K562 (cell line): ENCODE data around the gene MIXL1. TPM values are rescaled to one million over a fixed set of nuclear protein-coding genes. Genes with fewer than 3 reads are reported as not detected.

Experiments used
- BMI1 ChIP-seq: fragments of 150-350 bp; IDR thresholded peaks from 2 replicates; pipeline ENCODE4 v1.6.1; 2014; ENCODE audit warnings: low read length
- CC2D1A ChIP-seq: fragments of 450-650 bp; IDR thresholded peaks from 2 replicates; pipeline ENCODE4 v1.6.1; 2017; ENCODE audit warnings: mild to moderate bottlenecking
- CEBPG ChIP-seq, 3 experiments: fragments of 200-800 bp in 1 of 3; sonication (Bioruptor generic) in 1 of 3; sonication (generic) in 1 of 3; formaldehyde crosslinking in 1 of 3; IDR thresholded peaks in 2 of 3; conservative IDR thresholded peaks in 1 of 3; 2 replicates each; pipeline versions ENCODE4 v1.6.1 to v1.8.0; 2016 to 2022; ENCODE audit warnings: missing compliant biosample characterization in 2 of 3, missing genetic modification characterization in 2 of 3, mild to moderate bottlenecking in 1 of 3, missing genetic modification reagents in 1 of 3
- KLF16 ChIP-seq: IDR thresholded peaks from 2 replicates; pipeline ENCODE4 v1.6.1; 2016; ENCODE audit warnings: antibody characterized with exemption
- LARP7 ChIP-seq: fragments of 450-650 bp; IDR thresholded peaks from 2 replicates; pipeline ENCODE4 v1.6.1; 2016
- MAFG ChIP-seq: fragments of 450-650 bp; conservative IDR thresholded peaks from 2 replicates; pipeline ENCODE4 v1.6.1; 2016; ENCODE audit warnings: missing genetic modification characterization, missing compliant biosample characterization
- NR2F6 ChIP-seq: fragments of 450-650 bp; formaldehyde crosslinking; IDR thresholded peaks from 2 replicates; pipeline ENCODE4 v1.4.0; 2020; ENCODE audit warnings: mild to moderate bottlenecking
- POLR2H ChIP-seq: IDR thresholded peaks from 2 replicates; pipeline ENCODE4 v1.6.1; 2016; ENCODE audit warnings: missing genetic modification characterization, low read depth, mild to moderate bottlenecking, control low read depth, missing compliant biosample characterization, moderate library complexity
- RB1 ChIP-seq: fragments of 450-650 bp; IDR thresholded peaks from 2 replicates; pipeline ENCODE4 v1.6.1; 2017; ENCODE audit warnings: low read depth, mild to moderate bottlenecking
- RBBP5 ChIP-seq: fragments of 200-600 bp; sonication (generic); IDR thresholded peaks from 2 replicates; pipeline ENCODE4 v1.6.1; 2012; ENCODE audit warnings: borderline replicate concordance, mild to moderate bottlenecking, low read length, control low read depth, inconsistent platforms; ENCODE audit not compliant: insufficient read depth, poor library complexity, severe bottlenecking
- RFX1 ChIP-seq: fragments of 450-650 bp; IDR thresholded peaks from 2 replicates; pipeline ENCODE4 v1.6.1; 2016; ENCODE audit warnings: mild to moderate bottlenecking, moderate library complexity
- SMARCC2 ChIP-seq: fragments of 450-650 bp; IDR thresholded peaks from 2 replicates; pipeline ENCODE4 v1.6.1; 2017; ENCODE audit warnings: antibody characterized with exemption, moderate library complexity, mild to moderate bottlenecking, low read depth
- SP2 ChIP-seq: IDR thresholded peaks from 2 replicates; pipeline ENCODE4 v1.6.1; 2011; ENCODE audit warnings: mild to moderate bottlenecking, low read depth, low read length, moderate library complexity; ENCODE audit not compliant: poor library complexity, severe bottlenecking; ENCODE audit errors: extremely low read depth
- TFAM ChIP-seq: fragments of 250-450 bp; sonication (Bioruptor Pico); conservative IDR thresholded peaks from 2 replicates; pipeline ENCODE4 v1.5.0; 2021; ENCODE audit warnings: mild to moderate bottlenecking, moderate library complexity
- TRIM24 ChIP-seq, 2 experiments: fragments of 450-650 bp; IDR thresholded peaks; 2 replicates each; pipeline ENCODE4 v1.6.1; 2016
- U2AF1 ChIP-seq: fragments of 200-400 bp; formaldehyde crosslinking; optimal IDR thresholded peaks from 2 replicates; pipeline ENCODE3; 2017; ENCODE audit warnings: mild to moderate bottlenecking, low read depth, low read length, moderate library complexity
- XRCC3 ChIP-seq: fragments of 450-650 bp; IDR thresholded peaks from 2 replicates; pipeline ENCODE4 v1.6.1; 2017; ENCODE audit warnings: mild to moderate bottlenecking, moderate library complexity
- ZC3H4 ChIP-seq: sonication (generic); formaldehyde crosslinking; IDR thresholded peaks from 2 replicates; pipeline ENCODE4 v1.9.0; 2021; ENCODE audit warnings: missing genetic modification reagents, borderline replicate concordance
- ZEB2 ChIP-seq: fragments of 450-650 bp; IDR thresholded peaks from 2 replicates; pipeline ENCODE4 v1.6.1; 2016
- ZNF212 ChIP-seq: fragments of 450-650 bp; formaldehyde crosslinking; IDR thresholded peaks from 2 replicates; pipeline ENCODE4 v1.4.0; 2020; ENCODE audit warnings: mild to moderate bottlenecking
- ZNF696 ChIP-seq: fragments of 250-450 bp; sonication (Bioruptor Pico); conservative IDR thresholded peaks from 2 replicates; pipeline ENCODE4 v1.4.0; 2020; ENCODE audit warnings: mild to moderate bottlenecking, moderate library complexity
- polyA plus RNA-seq, 8 experiments: library from polyadenylated mRNA; depleted of rRNA in 4 of 8; stranded (reverse) in 5 of 8; unstranded in 3 of 8; fragments of >200 nt; fragmentation: Nextera tagmentation in 2 of 8; fragmentation: Illumina TruSeq in 1 of 8; extraction: Ambion mirVana in 2 of 8; extraction: Trizol in 1 of 8; gene quantifications; 2 replicates each; pipeline versions ENCODE4 v1.2.1 to v1.2.3, GENCODE V29; 2011 to 2014; ENCODE audit warnings: inconsistent platforms in 1 of 8, missing spikeins in 1 of 8
- total RNA-seq, 7 experiments: library from RNA; depleted of rRNA in 6 of 7; stranded (reverse); fragments of >200 nt in 6 of 7; fragmentation: Illumina TruSeq in 2 of 7; extraction: Trizol in 2 of 7; gene quantifications; 2 replicates each; pipeline versions ENCODE4 v1.2.1 to v1.2.3, GENCODE V29; 2011 to 2021; ENCODE audit warnings: low replicate concordance in 1 of 7
- TF ChIP-seq, protein P1 (sequence below), 2 experiments: fragments of 450-650 bp in 1 of 2; sonication (generic) in 1 of 2; formaldehyde crosslinking in 1 of 2; IDR thresholded peaks in 1 of 2; conservative IDR thresholded peaks in 1 of 2; 2 replicates each; pipeline versions ENCODE4 v1.6.1 to v1.8.1; 2016 to 2023; ENCODE audit warnings: mild to moderate bottlenecking in 2 of 2, moderate library complexity in 2 of 2, inconsistent platforms in 1 of 2, missing genetic modification reagents in 1 of 2
- TF ChIP-seq, protein P2 (sequence below), 3 experiments: fragments of 200-800 bp in 1 of 3; sonication (Bioruptor generic) in 1 of 3; sonication (generic) in 1 of 3; formaldehyde crosslinking in 1 of 3; IDR thresholded peaks; 2 replicates each; pipeline versions ENCODE4 v1.6.1 to v1.8.0; 2016 to 2022; ENCODE audit warnings: mild to moderate bottlenecking in 2 of 3, missing compliant biosample characterization in 2 of 3, missing genetic modification characterization in 2 of 3, missing genetic modification reagents in 1 of 3
- TF ChIP-seq, protein P3 (sequence below): sonication (generic); formaldehyde crosslinking; IDR thresholded peaks from 2 replicates; pipeline ENCODE4 v1.8.1; 2023; ENCODE audit warnings: mild to moderate bottlenecking, missing genetic modification reagents

The MIXL1 gene
- total and polyA plus RNA-seq, 9 of the 15 experiments (the other 6 are each of a cell fraction or from before 2014, with no cell fraction given) = not detected

DNA sequence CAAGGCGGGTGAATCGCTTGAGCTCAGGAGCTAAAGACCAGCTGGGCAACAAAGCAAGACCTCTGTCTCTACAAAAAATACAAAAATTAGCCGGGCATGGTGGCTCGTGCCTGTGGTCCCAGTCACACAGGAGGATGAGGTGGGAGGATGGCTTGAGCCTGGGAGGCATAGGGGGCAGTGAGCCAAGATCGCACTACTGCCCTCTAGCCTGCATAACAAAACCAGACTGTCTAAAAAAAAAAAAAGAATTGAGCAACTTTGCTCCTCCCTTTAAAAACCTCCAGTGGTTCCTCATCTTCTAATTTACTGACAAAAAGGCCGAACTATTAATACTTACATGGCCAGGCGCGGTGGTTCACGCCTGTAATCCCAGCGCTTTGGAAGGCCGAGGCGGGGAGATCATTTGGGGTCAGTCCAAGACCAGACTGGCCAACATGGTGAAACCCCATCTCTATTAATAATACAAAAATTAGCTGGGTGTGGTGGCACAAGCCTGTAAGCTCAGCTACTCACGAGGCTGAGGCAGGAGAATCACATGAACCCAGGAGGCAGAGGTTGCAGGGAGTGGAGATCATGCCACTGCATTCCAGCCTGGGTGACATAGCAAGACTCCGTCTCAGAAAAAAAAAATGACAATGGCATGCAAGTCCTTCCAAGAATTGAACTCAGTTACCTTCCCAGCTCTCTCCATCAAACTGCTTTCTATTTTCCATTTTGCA is 41.3 kb upstream of the MIXL1 start (continued):
- no peak for TF ChIP-seq SMARCC2
- TF ChIP-seq, protein P1, sequence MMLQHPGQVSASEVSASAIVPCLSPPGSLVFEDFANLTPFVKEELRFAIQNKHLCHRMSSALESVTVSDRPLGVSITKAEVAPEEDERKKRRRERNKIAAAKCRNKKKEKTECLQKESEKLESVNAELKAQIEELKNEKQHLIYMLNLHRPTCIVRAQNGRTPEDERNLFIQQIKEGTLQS (IDR thresholded peaks at IDR 0.05) = no peak
- TF ChIP-seq, protein P1 (CRISPR knock-in tag; conservative IDR thresholded peaks at IDR 0.05) = no peak
- no peak for TF ChIP-seq LARP7
- no peak for TF ChIP-seq ZC3H4 (CRISPR knock-in tag)
- TF ChIP-seq TRIM24 (IDR thresholded peaks at IDR 0.05) = no peak
- TF ChIP-seq TFAM (CRISPR knock-in tag) = no peak
- no peak for TF ChIP-seq ZEB2
- no peak for TF ChIP-seq BMI1
- TF ChIP-seq RFX1 = no peak
- no peak for TF ChIP-seq XRCC3
- no peak for TF ChIP-seq CC2D1A
- no peak for TF ChIP-seq ZNF212 (CRISPR knock-in tag)
- no peak for TF ChIP-seq RBBP5
- TF ChIP-seq POLR2H = no peak
- no peak for TF ChIP-seq U2AF1
- no peak for TF ChIP-seq SP2
- TF ChIP-seq RB1 = no peak
- TF ChIP-seq, protein P2, sequence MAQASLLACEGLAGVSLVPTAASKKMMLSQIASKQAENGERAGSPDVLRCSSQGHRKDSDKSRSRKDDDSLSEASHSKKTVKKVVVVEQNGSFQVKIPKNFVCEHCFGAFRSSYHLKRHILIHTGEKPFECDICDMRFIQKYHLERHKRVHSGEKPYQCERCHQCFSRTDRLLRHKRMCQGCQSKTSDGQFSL (CRISPR knock-in tag; IDR thresholded peaks at IDR 0.05) = no peak
- TF ChIP-seq, protein P2 (tag; IDR thresholded peaks at IDR 0.05) = no peak
- TF ChIP-seq CEBPG (CRISPR knock-in tag; IDR thresholded peaks at IDR 0.05) = peak; percentile 73
- TF ChIP-seq CEBPG (tag; conservative IDR thresholded peaks at IDR 0.05 in 1 of 2, IDR thresholded peaks at IDR 0.05 in 1 of 2) = peak; percentile 80 to 94
- TF ChIP-seq MAFG (tag) = no peak
- no peak for TF ChIP-seq ZNF696
- 0 out of 2 replicates have a peak, but pooled peaks have one; percentile 20 for TF ChIP-seq KLF16
- TF ChIP-seq NR2F6 = no peak
- TF ChIP-seq, protein P3, sequence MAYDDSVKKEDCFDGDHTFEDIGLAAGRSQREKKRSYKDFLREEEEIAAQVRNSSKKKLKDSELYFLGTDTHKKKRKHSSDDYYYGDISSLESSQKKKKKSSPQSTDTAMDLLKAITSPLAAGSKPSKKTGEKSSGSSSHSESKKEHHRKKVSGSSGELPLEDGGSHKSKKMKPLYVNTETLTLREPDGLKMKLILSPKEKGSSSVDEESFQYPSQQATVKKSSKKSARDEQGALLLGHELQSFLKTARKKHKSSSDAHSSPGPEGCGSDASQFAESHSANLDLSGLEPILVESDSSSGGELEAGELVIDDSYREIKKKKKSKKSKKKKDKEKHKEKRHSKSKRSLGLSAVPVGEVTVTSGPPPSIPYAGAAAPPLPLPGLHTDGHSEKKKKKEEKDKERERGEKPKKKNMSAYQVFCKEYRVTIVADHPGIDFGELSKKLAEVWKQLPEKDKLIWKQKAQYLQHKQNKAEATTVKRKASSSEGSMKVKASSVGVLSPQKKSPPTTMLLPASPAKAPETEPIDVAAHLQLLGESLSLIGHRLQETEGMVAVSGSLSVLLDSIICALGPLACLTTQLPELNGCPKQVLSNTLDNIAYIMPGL = no peak
